SU-DHL-6 (cell line): ENCODE data around the gene ADRA2B.
A peak's percentile ranks its signal among the peaks of the same experiment; 100 is the strongest.

ENCODE experiments used
- H2AFZ ChIP-seq: fragments of 200-600 bp; sonication (generic); 2 replicates; pipeline ENCODE4 v1.6.1; 2014; ENCODE audit warnings: low read depth, mild to moderate bottlenecking, moderate library complexity, mixed read lengths, antibody characterized with exemption, low read length; ENCODE audit not compliant: severe bottlenecking
- H3F3A ChIP-seq: fragments of 200-600 bp; shearing (Covaris generic); 2 replicates; pipeline ENCODE4 v1.6.0; 2016; ENCODE audit warnings: antibody characterized with exemption, mild to moderate bottlenecking; ENCODE audit not compliant: insufficient read depth
- H3K27ac ChIP-seq: fragments of 200-600 bp; sonication (generic); 2 replicates; pipeline ENCODE4 v1.5.1; 2016; ENCODE audit warnings: low read depth, mild to moderate bottlenecking, low read length, moderate library complexity, mixed read lengths
- H3K27me3 ChIP-seq: fragments of 200-600 bp; sonication (generic), shearing (Covaris generic); 2 replicates; pipeline ENCODE4 v1.6.0; 2014; ENCODE audit warnings: mild to moderate bottlenecking, low read length
- H3K36me3 ChIP-seq: fragments of 200-600 bp; sonication (generic); 2 replicates; pipeline ENCODE4 v1.6.1; 2014; ENCODE audit warnings: mild to moderate bottlenecking, low read length, mixed read lengths
- H3K4me2 ChIP-seq: fragments of 300-600, 200-600 bp; shearing (Covaris generic), sonication (generic); 2 replicates; pipeline ENCODE4 v1.6.0; 2014; ENCODE audit warnings: low read length, low read depth, mild to moderate bottlenecking; ENCODE audit not compliant: poor library complexity, severe bottlenecking
- H3K4me3 ChIP-seq: fragments of 200-600 bp; sonication (generic); 2 replicates; pipeline ENCODE4 v1.5.1; 2014; ENCODE audit warnings: antibody characterized with exemption, low read length, mild to moderate bottlenecking, mixed read lengths; ENCODE audit not compliant: insufficient read depth, poor library complexity, severe bottlenecking
- H3K79me2 ChIP-seq: fragments of 200-600 bp; sonication (generic); 2 replicates; pipeline ENCODE4 v1.6.1; 2014; ENCODE audit warnings: mild to moderate bottlenecking, low read length, moderate library complexity; ENCODE audit not compliant: insufficient read depth
- H3K9ac ChIP-seq: fragments of 200-600 bp; sonication (generic); 2 replicates; pipeline ENCODE4 v1.7.0; 2014; ENCODE audit warnings: mild to moderate bottlenecking, low read length
- H3K9me2 ChIP-seq: fragments of 200-600 bp; sonication (generic); replicated peaks from 2 replicates; pipeline ENCODE4 v1.6.1; 2014; ENCODE audit warnings: low read length; ENCODE audit not compliant: insufficient read depth
- H3K9me3 ChIP-seq: fragments of 200-600 bp; sonication (generic); 2 replicates; pipeline ENCODE4 v1.6.1; 2014; ENCODE audit warnings: low read length, mixed read lengths; ENCODE audit not compliant: insufficient read depth
- H4K20me1 ChIP-seq: fragments of 200-600 bp; sonication (generic); 2 replicates; pipeline ENCODE4 v1.6.1; 2014; ENCODE audit warnings: low read depth, mild to moderate bottlenecking, antibody characterized with exemption, low read length, moderate library complexity, mixed read lengths
- CTCF ChIP-seq: fragments of 200-600 bp; sonication (generic); IDR thresholded peaks from one replicate; pipeline ENCODE4 v1.5.1; 2017; ENCODE audit warnings: antibody characterized with exemption, mild to moderate bottlenecking, low read length, moderate library complexity; ENCODE audit not compliant: insufficient read depth, poor library complexity, severe bottlenecking
- EZH2phosphoT487 ChIP-seq: fragments of 200-600 bp; sonication (generic), shearing (Covaris generic); conservative IDR thresholded peaks from 2 replicates; pipeline ENCODE4 v1.6.1; 2018; ENCODE audit warnings: mild to moderate bottlenecking, antibody characterized with exemption, low read length, moderate library complexity, mixed read lengths

Gene ADRA2B

GRCh38 chr2:96147593-96148201, 31.3 kb upstream of the ADRA2B start:
- no peak for TF ChIP-seq EZH2phosphoT487
- TF ChIP-seq CTCF: no peak
- H3K4me2 ChIP-seq: peak overlapping the region; percentile 90
- no peaks in the 10 kb centered on the region for H3K9me2 ChIP-seq
- peaks cover 22% of the 10 kb centered on the region for H3K79me2 ChIP-seq
- H3K27ac ChIP-seq: peak overlapping the region; percentile 98
- H3K4me3 ChIP-seq: peak overlapping the region; percentile 21
- no peaks in the 10 kb centered on the region for H3K9me3 ChIP-seq
- H3K9ac ChIP-seq: peak overlapping the region; percentile 98
- H2AFZ ChIP-seq: no peak overlapping the region
- H3F3A ChIP-seq: peaks cover 41% of the 10 kb centered on the region
- peaks cover 10% of the 10 kb centered on the region for H3K36me3 ChIP-seq
- H4K20me1 ChIP-seq: peaks cover 11% of the 10 kb centered on the region; the same call in 1 of the 2 replicates
- H3K27me3 ChIP-seq: no peaks in the 10 kb centered on the region

GRCh38 chr2:96146881-96147592, 30.7 kb upstream of the ADRA2B start:
- peak overlapping the region; percentile 98 for H3K27ac ChIP-seq
- H3K36me3 ChIP-seq: peaks cover 10% of the 10 kb centered on the region
- peaks cover 46% of the 10 kb centered on the region for H3F3A ChIP-seq
- H3K4me2 ChIP-seq: peak overlapping the region; percentile 90
- H3K9ac ChIP-seq: peak overlapping the region; percentile 98
- H3K4me3 ChIP-seq: peak overlapping the region; percentile 2
- H2AFZ ChIP-seq: no peak overlapping the region
- peaks cover 11% of the 10 kb centered on the region; the same call in 1 of the 2 replicates for H4K20me1 ChIP-seq
- no peaks in the 10 kb centered on the region for H3K9me3 ChIP-seq
- TF ChIP-seq CTCF: no peak
- TF ChIP-seq EZH2phosphoT487: no peak
- no peaks in the 10 kb centered on the region for H3K27me3 ChIP-seq
- H3K9me2 ChIP-seq: no peaks in the 10 kb centered on the region
- peaks cover 22% of the 10 kb centered on the region for H3K79me2 ChIP-seq

GRCh38 chr2:96146153-96146880, 29.9 kb upstream of the ADRA2B start:
- H3K9me2 ChIP-seq: no peaks in the 10 kb centered on the region
- H3K27me3 ChIP-seq: no peaks in the 10 kb centered on the region
- H3F3A ChIP-seq: peaks cover 52% of the 10 kb centered on the region
- H3K36me3 ChIP-seq: peaks cover 10% of the 10 kb centered on the region
- H3K4me2 ChIP-seq: peak overlapping the region; percentile 90
- H2AFZ ChIP-seq: no peak overlapping the region
- H3K27ac ChIP-seq: peak overlapping the region; percentile 98
- H3K4me3 ChIP-seq: peak overlapping the region; percentile 41
- peak overlapping the region; percentile 98 for H3K9ac ChIP-seq
- H3K9me3 ChIP-seq: no peaks in the 10 kb centered on the region
- no peak for TF ChIP-seq EZH2phosphoT487
- TF ChIP-seq CTCF: no peak
- H3K79me2 ChIP-seq: peaks cover 22% of the 10 kb centered on the region
- peaks cover 11% of the 10 kb centered on the region; the same call in 1 of the 2 replicates for H4K20me1 ChIP-seq
